ENCODE data around the gene CDADC1. TPM values are rescaled to one million over a fixed set of nuclear protein-coding genes. Genes with fewer than 3 reads are reported as not detected.
A peak's percentile ranks its signal among the peaks of the same experiment; 100 is the strongest.

Gene CDADC1
- total RNA-seq, 1 experiment from 2014 or later, result 7.6 TPM

GRCh38 chr13:49240017-49240416, 7.7 kb upstream of the CDADC1 start:
- no TSS peak for BruUV-seq (replicated peaks)
- CTCF ChIA-PET, result interaction anchor here (0.6 to 1.5 kb wide), 3 partner anchors 41 to 1779 kb away, joined by 3 to 6 read pairs (median 5); no protein-coding TSS in a partner anchor
- H3K4me1 ChIP-seq (ENCODE audit: control insufficient read depth in 1 of 2, insufficient read depth in 2 of 2, low read length in 2 of 2), result no peaks in the 10 kb centered on the region
- H3K36me3 ChIP-seq (ENCODE audit: control insufficient read depth in 1 of 2, insufficient read depth in 2 of 2, low read length in 2 of 2), result no peaks in the 10 kb centered on the region
- POLR2A ChIA-PET, result no interaction called here
- H3K4me2 ChIP-seq (ENCODE audit: low read length), result no peak overlapping the region
- H3K27me3 ChIP-seq (ENCODE audit: insufficient read depth, low read length), result peaks cover 9% of the 10 kb centered on the region; the same call in 1 of the 2 replicates
- no peaks in the 10 kb centered on the region for H3K79me2 ChIP-seq (ENCODE audit: insufficient read depth, low read length)
- H3K9me2 ChIP-seq (ENCODE audit: insufficient read depth), result no peaks in the 10 kb centered on the region
- intact Hi-C loops (cut with micrococcal nuclease), result loop anchor here (1.0 kb wide), 1 partner anchor 367 kb away; no protein-coding TSS in a partner anchor
- TF ChIP-seq ELF1 (IDR thresholded peaks at IDR 0.05; ENCODE audit: borderline replicate concordance, low read depth), result no peak
- TF ChIP-seq REST (IDR thresholded peaks at IDR 0.05; ENCODE audit: low read depth), result no peak
- TF ChIP-seq ZNF274 (IDR thresholded peaks at IDR 0.05; ENCODE audit: low read depth, low read length), result no peak
- no peak for TF ChIP-seq SRF (IDR thresholded peaks at IDR 0.05; ENCODE audit: low read depth)
- TF ChIP-seq CEBPB (IDR thresholded peaks at IDR 0.05; ENCODE audit: low read depth), result no peak
- TF ChIP-seq POLR2A (IDR thresholded peaks at IDR 0.05; ENCODE audit: borderline replicate concordance, extremely low read depth, insufficient read depth, insufficient read length), result no peak
- TF ChIP-seq SP1 (IDR thresholded peaks at IDR 0.05; ENCODE audit: low read depth), result no peak
- TF ChIP-seq CTCF (IDR thresholded peaks at IDR 0.05 in 2 of 3, conservative IDR thresholded peaks at IDR 0.05 in 1 of 3; ENCODE audit: borderline replicate concordance in 1 of 3, insufficient read depth in 1 of 3, low read depth in 2 of 3, low read length in 2 of 3), result peak; percentile 48 to 71 (median 69); a peak in 5 of 6 replicates
- no peak for TF ChIP-seq ZFX (IDR thresholded peaks at IDR 0.05)
- TF ChIP-seq ATF3 (IDR thresholded peaks at IDR 0.05), result no peak
- peak; percentile 65 for TF ChIP-seq RAD21 (IDR thresholded peaks at IDR 0.05; ENCODE audit: low read depth)
- no peak for TF ChIP-seq JUND (IDR thresholded peaks at IDR 0.05)
- no peak overlapping the region for H3K4me3 ChIP-seq (replicated peaks in 1 of 2; ENCODE audit: low read depth in 1 of 2, low read length in 2 of 2)
- no peak overlapping the region for H3K27ac ChIP-seq (ENCODE audit: low read depth, low read length)
- no peaks in the 10 kb centered on the region for H4K20me1 ChIP-seq (ENCODE audit: insufficient read depth)
- H3K9me3 ChIP-seq (ENCODE audit: control insufficient read depth in 1 of 2, insufficient read depth in 1 of 2, low read depth in 1 of 2, low read length in 2 of 2), result no peaks in the 10 kb centered on the region
- DNase-seq (ENCODE audit: low read depth, low spot score), result peak; percentile 24
- no peak overlapping the region for H2AFZ ChIP-seq (ENCODE audit: low read depth, low read length, poor library complexity, severe bottlenecking)
- H3K9ac ChIP-seq (ENCODE audit: low read length), result no peak overlapping the region
- RAD21 ChIA-PET (ENCODE audit: low non-redundant PET in 1 of 2, low total read pairs in 2 of 2, uncharacterized antibody in 2 of 2, unreplicated experiment in 2 of 2), result no interaction called here
- peak; percentile 96 for ATAC-seq
